HG02973 (cell line): ENCODE data around the gene GRIA4.
A peak's percentile ranks its signal among the peaks of the same experiment; 100 is the strongest.
"Not testable (repeated sequence)": the region's sequence is repeated elsewhere in the genome, so short reads cannot be mapped to it uniquely, and the experiment has no call there.

ENCODE experiments used
- ATAC-seq: cut with Tn5 transposase; IDR thresholded peaks from one replicate; pipeline ENCODE4 v1.9.1; 2021; ENCODE audit warnings: moderate library complexity; ENCODE audit not compliant: unreplicated experiment

GRIA4 gene

DNA sequence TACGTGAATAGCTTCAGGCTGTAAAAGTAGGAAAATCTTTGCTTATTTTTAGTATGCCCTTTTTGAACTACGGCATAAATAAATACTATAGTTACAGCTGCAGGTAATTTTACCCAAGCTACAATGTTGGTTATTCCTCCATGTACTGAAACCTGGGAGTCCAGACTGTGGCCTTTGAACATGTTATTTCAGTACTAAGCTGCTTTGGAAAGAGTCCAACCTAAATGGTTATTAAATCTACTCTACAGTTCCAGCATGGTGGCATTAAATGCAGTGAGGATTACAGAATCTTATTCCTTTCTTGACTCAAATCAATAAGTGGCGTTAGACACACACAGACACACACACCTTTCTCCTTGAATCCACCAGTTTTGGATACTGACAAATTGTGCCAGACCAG, 247.1 kb downstream of the GRIA4 start:
- no peak for ATAC-seq

DNA sequence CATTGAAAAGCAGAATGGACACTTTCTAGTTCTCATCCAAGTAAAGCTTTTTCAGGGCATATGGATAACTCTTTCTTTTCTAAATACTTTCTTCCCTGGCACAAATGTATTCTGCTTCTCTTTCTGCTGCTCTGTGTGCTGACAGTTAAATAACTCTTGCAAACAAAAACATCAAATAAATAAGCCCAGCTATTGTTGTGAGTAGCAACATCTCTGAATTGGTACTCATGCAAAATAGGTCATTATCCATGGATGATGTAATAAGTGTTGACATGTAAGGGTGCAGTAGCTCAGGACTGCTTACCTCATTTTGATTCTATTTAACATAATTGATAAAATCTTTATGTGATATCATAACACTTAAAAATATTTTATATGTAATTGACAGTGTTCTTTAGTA, 247.9 kb downstream of the GRIA4 start:
- ATAC-seq: no peak

DNA sequence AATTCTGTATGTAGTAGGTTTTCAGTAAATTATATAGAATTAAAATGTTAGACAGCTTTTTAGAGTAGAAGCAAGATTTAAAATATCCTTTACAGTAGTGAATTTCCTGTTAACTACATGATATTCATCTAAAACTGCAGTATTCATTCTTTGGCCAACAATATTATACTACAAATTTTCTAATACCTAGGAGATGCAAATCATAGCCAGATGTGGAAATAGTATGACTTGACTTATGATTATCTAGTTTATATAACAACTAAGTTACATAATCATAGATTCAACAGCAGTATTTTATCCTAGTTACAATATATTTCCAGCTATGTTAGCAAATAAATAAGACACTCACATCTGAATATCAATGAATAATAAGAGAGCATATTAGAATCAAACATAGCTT, 249.0 kb downstream of the GRIA4 start:
- no peak for ATAC-seq

DNA sequence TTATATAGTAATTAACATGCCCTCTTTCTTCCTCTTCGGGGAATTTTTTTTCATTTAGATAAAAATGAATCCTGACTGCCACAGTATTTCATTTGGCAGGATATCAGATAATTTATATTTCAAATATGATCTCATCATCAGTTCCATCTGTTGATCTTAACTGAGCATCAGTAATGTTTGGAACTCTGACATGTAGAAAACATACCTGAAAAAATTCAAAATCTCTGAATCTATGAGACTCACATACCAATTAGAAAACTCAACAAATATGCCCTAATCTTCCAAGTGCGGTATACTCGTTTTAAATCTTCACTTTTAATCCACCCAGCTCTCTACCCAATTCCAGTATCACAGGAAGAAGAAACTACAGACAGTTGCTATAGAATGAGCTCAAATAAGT, 250.2 kb downstream of the GRIA4 start:
- ATAC-seq: no peak

DNA sequence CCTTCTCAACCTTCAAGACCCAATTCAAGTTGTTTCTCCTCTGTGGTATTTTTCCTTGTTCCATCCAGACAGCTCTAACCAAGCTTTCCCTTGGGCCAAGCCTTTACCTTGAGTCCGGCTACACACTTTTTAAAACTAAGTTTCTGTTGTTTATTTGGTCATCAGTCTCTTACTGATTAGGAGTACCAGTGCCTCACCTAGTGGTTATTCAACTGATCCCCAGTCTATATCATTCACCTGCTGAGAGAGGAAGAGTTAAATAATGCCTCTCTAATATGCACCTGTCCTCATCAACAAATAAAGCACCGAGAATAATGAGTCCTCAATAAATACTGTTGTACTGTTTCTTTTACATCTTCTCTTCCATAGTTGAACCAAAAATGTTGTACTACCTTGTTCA, 251.4 kb downstream of the GRIA4 start:
- no peak for ATAC-seq

DNA sequence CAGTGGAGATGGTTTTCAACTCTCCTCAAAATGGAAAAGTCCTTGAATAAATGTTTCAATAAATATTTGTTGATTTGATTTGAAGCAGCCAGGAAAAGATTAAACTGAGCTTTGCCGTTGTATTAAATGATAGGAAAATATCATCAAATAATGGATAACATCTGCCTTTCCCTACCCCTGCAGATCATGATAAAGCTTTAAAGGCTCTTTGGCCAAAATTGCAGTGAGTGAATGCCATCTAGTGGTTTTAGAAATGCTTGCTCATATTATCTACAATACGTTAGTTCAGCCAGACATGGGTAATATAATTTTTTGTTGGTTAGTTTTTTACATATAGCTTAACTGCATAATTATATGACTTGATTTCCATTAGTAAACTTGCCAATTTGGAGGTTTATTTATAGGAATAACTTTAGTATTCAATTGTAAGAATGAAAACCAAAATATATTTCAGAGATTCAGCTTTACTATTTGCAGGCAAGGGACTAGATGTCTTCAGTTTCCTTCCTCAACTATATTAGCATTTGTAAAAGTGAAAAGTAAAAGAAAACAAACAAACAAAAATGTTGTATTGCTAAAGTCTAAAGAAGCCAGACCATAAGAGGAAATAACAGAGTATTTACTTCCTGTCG, 253.0 kb downstream of the GRIA4 start:
- peak; percentile 71 for ATAC-seq

DNA sequence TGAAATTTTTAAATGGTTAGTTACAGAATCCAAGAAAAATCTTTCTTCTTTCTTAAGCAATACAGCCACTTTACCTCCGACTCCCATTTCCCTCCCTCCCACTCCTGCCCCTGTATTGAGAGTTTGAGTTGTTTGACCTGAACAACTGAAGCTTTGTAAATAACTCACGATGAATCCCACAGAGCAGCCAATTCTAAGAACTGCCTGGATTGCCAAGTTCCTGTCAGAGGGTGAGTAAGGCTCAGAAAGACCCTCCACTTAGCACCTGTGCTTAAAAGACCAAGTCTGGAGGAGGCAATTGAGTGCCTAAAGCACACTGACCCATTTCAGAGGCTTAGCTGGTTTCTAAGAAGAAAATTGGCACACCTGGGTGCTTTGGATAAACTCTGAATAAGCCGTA, 253.7 kb downstream of the GRIA4 start:
- ATAC-seq: no peak

DNA sequence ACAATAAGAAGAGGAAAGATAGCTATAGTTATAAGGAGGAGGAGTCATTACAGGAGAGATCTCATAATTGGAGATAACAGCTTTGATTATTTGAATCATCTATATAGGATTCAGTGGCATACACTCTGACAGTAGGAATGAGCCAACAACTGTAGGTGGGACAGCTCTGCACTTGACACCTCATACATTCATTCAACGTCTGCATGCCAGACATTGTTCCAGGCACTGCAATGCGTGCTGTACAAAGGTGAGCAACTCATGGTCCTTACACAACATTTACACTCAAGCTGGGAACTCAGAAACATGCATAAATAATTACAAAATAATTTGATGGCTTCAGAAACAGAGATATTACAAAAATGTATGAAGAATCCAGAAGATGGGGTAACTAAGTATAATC, 257.9 kb downstream of the GRIA4 start:
- no peak for ATAC-seq

DNA sequence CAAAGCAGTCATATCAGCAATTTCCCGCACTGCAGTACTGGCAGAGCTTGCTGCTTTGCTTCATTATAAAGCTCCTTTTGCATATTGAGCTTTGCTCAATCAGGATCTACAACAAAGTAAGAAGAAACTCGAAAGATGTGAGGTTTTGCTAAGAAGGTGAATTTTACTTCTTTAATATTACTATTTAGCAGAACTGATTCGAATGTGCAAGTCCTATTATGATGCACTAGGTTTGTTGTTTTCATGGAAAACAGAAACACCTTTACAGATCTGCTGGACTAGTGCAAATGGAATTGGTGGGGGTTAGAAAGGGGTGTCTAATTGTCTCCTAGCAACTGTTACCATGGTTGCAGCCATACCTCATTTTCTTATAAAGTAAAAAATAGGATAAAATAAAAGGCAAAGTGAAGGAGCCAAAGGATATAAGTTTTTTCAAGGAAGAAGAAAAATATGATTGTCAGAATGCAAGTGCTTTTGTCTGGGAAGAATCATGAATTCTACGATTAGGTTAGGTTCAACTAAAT, 259.0 kb downstream of the GRIA4 start:
- ATAC-seq: no peak

DNA sequence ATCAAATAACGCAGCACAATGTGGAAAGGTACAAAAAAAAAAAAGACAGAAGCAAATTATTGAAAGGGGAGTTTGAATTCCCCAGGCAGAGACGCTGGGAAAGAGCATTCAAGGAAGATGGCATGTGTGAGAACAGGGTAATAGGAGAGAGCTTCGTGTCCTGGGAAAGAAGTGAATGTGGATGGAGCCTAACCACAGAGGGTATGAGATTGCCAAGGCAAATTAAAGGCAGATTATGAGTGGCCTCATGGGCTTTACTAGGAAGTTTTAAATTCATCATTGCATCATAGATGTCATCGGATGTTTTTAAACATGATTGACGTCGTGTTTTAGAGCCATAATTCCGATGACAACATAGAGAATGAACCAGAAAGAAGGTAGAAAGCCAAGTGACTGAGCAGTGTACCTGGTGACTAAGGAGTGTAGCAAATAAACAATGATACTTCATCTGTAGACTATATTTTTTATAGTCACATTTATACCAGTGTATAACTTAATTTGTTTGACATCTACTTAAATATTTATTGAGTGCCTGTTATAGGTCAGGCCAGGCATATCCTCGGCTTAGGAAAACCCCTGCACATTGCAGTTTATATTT, 260.7 kb downstream of the GRIA4 start:
- ATAC-seq: no peak

DNA sequence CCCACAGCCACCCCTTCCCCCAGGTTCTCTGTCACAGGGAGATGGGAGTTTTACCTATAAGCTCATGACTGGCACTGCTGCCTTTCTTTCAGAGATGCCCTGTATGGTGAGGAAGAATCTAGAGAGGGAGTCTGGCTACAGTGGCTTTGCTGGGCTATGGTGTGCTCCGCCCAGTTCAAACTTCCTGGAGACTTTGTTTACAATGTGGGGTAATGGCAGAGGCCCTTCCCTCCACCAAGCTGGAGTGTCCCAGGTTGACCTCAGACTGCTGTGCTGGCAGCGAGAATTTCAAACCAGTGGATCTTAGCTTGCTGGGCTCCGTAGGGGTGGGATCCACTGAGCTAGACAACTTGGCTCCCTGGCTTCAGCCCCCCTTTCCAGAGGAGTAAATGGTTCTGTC, 268.6 kb downstream of the GRIA4 start:
- ATAC-seq: no peak

DNA sequence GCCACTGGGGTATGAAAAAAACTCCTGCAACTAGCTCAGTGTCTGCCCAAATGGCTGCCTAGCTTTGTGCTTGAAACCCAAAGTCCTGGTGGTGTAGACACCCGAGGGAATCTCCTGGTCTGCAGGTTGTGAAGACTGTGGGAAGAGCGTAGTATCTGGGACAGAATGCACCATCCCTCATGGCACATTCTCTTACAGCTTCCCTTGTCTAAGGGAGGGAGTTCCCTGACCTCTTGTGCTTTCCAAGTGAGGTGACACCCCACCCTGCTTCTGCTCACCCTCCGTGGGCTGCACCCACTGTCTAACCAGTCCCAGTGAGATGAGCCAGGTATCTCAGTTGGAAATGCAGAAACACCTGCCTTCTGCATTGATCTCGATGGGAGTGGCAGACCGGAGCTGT, 269.1 kb downstream of the GRIA4 start:
- not testable (repeated sequence) for ATAC-seq

DNA sequence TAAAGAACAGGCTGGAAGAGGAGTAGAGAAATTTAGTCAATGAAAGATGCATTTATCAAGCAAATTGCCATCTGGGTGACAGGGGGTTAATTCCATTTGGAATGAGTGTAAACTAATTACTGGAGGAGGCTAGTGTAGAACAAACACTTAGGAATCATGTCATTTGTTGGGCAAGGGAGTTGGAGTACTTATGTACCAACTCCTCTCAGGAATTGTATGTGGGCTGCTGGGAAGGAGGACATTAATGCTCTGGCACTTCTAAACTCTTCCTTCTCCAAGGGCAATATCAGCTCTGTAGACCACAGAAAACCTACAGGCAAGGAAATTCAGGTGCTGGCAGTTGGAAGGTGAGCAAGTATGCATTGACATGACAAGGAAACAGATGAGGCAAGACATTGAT, 271.2 kb downstream of the GRIA4 start:
- ATAC-seq: no peak

DNA sequence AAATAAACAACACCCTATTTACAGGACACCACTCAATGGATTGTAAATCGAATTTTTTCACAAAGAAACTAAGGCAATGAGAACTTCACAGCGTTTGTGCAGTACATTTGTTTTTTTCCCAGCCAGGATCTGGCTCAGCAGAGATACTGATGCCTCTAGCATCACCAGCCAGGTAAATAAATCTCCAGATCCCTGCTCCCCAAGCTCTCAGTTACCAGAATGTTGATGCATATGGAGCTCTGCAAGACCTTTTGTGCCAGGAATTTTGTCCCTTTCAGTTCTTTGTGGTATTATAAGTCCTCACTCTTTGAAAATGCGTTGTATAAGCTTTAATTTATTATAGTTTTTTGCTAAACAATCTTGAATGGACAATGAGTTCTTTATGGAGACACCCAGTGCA, 274.6 kb downstream of the GRIA4 start:
- no peak for ATAC-seq

DNA sequence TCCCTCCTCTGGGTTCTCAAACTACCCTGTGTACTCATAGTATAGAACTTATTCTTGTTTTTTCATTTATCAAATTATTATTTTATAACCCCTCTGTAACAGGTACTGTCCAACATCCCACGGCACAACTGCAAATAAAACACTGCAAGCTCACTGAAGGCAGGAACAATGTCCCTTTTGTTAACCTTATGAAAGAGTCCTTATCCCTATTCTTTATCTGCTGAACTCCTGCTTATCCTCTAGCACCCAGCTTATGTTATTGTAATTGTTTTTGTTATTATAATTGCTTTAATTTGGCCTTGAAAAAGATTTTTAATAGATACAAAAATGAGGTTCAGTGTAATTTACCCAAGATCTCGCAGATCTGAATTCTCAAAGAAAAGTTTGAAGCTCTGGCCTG, 281.8 kb downstream of the GRIA4 start:
- no peak for ATAC-seq

DNA sequence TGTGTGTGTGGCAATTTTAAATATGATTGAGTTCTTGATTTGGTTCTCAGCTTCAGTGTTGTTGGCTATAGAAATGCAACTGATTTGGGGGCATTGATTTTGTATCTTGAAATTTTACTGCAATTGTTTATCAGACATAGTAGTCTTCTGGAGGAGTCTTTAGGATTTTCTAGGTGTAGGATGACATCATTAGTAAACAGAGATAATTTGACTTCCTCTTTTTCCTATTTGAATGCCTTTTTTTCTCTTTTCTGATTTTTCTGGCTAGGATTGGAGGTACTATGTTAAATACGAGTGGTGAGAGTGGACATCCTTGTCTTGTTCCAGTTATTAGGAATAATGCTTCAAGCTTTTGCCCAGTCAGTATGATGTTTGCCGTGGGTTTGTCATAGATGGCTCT, 287.3 kb downstream of the GRIA4 start:
- ATAC-seq: no peak

DNA sequence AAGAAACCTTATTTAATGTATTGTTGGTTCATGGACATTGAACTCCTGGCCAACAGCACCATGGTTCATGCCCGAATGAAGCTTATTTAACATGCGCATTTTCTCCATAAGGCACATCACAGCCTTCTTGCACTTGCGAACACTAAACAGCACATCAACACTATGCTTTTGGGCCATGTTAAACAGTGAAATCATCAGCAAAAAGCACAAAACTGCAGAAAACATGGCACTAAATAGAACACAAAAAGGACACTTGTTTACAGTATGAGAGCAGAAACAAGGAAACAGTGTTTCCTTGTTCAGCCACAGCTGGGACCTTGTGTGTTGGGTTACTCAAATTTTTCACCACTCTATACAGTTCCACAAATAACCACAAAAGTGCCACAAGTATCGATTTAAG, 289.9 kb downstream of the GRIA4 start:
- no peak for ATAC-seq

DNA sequence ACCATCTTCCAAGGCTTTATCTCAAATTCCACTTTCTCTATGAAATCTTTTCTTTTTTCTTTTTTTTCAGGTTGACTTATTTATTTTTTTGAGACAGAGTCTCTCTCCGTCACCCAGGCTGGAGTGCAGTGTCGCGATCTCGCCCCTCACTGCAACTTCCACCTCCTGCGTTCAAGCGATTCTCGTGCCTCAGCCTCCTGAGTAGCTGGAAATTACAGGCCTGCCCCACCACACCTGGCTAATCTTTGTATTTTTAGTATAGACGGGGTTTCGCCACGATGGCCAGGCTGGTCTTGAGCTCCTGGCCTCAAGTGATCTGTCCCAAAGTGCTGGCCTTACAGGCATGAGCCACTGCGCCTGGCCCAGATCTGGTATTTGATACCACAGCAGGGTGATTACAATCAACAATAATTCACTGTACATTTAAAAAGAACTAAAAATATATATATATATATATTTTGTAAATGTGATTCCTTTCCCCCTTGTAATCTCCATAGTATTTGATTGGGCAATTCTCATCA, 290.7 kb downstream of the GRIA4 start:
- ATAC-seq: no peak

DNA sequence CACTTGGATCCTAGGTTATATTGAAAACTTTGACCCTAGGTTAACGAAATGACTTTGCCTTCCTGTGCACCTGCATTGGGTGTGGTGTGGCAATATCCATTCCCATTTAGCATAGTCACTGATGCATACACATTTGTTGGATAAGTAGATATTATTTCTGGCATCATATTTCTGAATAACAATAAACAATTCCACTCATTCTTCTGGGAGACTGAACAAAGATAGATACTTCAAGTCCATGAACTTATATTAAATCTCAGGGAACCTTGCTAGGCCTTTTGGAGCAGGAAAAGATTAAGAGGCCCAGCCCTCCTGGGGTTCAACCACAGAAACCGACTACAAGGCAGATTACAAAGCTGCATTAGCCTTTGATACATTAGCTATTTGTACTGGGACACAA, 293.2 kb downstream of the GRIA4 start:
- ATAC-seq: no peak

DNA sequence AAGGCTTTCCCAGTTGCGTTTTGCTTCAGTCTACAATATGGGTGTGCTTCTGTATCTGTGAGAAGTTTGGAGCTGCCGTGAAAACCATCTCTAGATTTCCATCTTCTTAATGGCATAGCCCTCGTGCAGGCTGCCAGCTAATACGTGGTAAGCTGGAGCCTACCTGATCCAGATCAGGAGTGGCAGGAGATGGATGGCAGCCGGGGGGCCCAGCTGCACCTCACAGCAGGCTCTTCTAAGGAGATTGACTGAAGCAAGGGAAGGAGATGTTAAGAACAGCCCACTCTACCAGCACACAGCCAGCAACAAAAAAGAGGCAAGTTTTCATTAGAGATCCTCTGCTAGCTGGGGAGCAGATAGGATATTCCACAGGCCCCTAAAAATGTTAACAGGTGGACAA, 296.6 kb downstream of the GRIA4 start:
- no peak for ATAC-seq

DNA sequence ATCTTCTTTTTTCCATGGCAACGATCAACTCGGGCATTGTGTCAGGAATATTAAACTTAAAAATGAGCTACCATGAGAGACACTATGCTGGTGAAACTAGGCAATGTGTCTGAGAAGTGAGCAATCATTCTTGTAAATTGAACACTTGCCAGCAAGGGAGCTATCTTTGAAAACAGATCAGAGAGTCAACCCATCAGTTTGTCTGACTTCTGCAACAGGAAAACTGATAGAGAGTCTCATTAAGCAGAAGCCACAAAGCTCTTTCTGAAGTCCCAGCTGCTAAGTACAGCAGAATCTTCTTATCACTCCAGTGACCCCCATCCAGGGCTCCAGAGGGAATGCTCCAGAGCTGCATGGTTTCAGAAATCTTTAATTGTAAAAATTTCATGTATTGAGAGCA, 297.4 kb downstream of the GRIA4 start:
- ATAC-seq: no peak

DNA sequence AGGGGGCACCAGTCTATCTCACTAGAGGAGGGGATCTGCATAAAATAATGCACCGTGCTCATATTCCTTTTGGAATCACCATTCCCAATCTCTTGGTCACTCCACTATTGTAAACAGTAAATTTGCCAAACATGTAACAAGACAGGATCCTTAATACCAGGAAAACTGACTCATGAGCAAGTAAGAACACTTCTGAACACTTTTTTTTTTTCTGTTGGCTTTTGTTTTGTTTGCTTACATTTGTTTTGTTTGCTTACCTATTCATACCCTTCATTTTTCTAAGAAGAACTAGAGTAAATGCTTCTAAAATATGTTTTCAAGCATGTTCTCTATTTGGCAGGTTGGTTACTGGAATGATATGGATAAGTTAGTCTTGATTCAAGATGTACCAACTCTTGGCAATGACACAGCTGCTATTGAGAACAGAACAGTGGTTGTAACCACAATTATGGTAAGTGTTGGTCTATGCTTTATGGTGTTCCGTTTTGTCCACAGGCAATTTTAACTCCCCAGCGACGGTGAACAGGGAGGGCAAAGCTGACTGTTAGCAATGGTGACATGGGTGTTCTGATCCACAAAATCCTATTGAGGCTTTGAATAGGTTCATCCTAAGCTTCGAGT, 300.3 kb downstream of the GRIA4 start:
- no peak for ATAC-seq
